GM12892 (cell line): ENCODE results near the gene FEM1C.

Source experiments
- POLR2A ChIP-seq: IDR thresholded peaks from 2 replicates; pipeline ENCODE4 v1.6.1; 2011; ENCODE audit warnings: low read depth, low read length, control low read depth
- POLR2AphosphoS5 ChIP-seq: IDR thresholded peaks from 2 replicates; pipeline ENCODE4 v1.6.1; 2011; ENCODE audit warnings: low read depth, low read length, control low read depth

- TF ChIP-seq POLR2A (peak; percentile 97), POLR2AphosphoS5 (peak; percentile 95)
These were observed at the start of gene FEM1C for GRCh38 chr5:115544436-115545350.
